ENCODE data around the gene NRXN2. TPM values are rescaled to one million over a fixed set of nuclear protein-coding genes. Genes with fewer than 3 reads are reported as not detected.

NRXN2 gene
- total and polyA plus RNA-seq, 2 donors (not counting 3 experiments of a cell fraction or from before 2014, with no cell fraction given), result not detected

DNA sequence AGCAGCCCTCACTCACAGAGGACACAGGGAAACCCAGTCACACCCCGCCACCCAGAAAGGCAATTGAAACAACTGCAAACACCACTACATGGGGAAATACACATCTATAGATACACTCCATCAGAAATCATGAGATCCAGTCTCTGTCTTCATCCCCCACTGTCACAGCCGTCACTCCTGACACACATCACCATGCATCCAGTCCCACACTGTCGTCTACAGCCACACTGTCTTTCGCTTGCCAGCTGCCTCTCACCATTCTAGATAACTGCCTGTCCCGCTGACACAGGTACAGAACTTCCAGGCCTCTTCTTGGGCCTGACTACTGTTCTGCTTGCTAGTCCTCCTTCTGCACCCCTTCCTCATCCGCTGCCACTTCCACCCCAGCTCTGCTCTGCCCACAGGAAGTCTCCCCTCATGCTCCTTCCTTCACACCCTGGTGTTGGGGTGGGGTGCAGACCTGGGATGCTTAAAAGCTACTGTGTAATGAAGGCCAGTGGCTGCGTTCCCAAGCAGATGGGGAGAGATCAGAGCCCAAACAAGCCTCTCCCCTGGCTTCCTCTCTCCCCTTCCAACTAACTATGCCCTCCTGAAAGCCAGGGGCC lies 89.3 kb downstream of the NRXN2 start:
- Histone ChIP-seq H3K4me3 (replicated peaks in 1 of 3; ENCODE audit: insufficient read depth in 1 of 3, low read depth in 1 of 3, low read length in 3 of 3) (no peak overlapping the region), H3K4me1 (ENCODE audit: control insufficient read depth, extremely low read depth, insufficient read depth, low read length) (no peaks in the 10 kb centered on the region), H3K9me1 (replicated peaks; ENCODE audit: control insufficient read depth, extremely low read depth, insufficient read depth, low read length) (no peaks in the 10 kb centered on the region), H3K27me3 (ENCODE audit: control insufficient read depth in 2 of 2, insufficient read depth in 2 of 2, low read length in 2 of 2) (peaks cover 10 to 13% of the 10 kb centered on the region in 2 experiments), H3K9me3 (replicated peaks; ENCODE audit: control insufficient read depth, insufficient read depth, low read length) (no peaks in the 10 kb centered on the region), H3K27ac (ENCODE audit: insufficient read depth, low read depth, low read length) (no peak overlapping the region), H3K36me3 (ENCODE audit: control insufficient read depth in 2 of 2, extremely low read depth in 1 of 2, insufficient read depth in 2 of 2, low read length in 2 of 2) (no peaks in the 10 kb centered on the region), H3K79me2 (ENCODE audit: control insufficient read depth, insufficient read depth, low read length) (no peaks in the 10 kb centered on the region), H3K9ac (replicated peaks; ENCODE audit: extremely low read depth, insufficient read depth, low read length) (no peak overlapping the region), H4K20me1 (replicated peaks; ENCODE audit: control insufficient read depth, extremely low read depth, insufficient read depth, low read length) (no peaks in the 10 kb centered on the region), H3K4me2 (ENCODE audit: insufficient read depth, low read length) (no peak overlapping the region), H2AFZ (ENCODE audit: low read depth, low read length) (no peak overlapping the region)
- POLR2A ChIA-PET, result no interaction called here
- intact Hi-C loops (cut with micrococcal nuclease) (no loop called here), dilution Hi-C loops (cut with MboI; ENCODE audit: extremely low pct_ligation_motif_present, low sequenced_read_pairs) (loop anchor here (25.0 kb wide), 1 partner anchor 121 kb away; no protein-coding TSS in a partner anchor)
- FAIRE-seq (no peak), DNase-seq (ENCODE audit: low read depth, low spot score) (no peak)
- BruUV-seq (replicated peaks), result no TSS peak
- CTCF ChIA-PET, result no interaction called here
- TF ChIP-seq, protein P1, sequence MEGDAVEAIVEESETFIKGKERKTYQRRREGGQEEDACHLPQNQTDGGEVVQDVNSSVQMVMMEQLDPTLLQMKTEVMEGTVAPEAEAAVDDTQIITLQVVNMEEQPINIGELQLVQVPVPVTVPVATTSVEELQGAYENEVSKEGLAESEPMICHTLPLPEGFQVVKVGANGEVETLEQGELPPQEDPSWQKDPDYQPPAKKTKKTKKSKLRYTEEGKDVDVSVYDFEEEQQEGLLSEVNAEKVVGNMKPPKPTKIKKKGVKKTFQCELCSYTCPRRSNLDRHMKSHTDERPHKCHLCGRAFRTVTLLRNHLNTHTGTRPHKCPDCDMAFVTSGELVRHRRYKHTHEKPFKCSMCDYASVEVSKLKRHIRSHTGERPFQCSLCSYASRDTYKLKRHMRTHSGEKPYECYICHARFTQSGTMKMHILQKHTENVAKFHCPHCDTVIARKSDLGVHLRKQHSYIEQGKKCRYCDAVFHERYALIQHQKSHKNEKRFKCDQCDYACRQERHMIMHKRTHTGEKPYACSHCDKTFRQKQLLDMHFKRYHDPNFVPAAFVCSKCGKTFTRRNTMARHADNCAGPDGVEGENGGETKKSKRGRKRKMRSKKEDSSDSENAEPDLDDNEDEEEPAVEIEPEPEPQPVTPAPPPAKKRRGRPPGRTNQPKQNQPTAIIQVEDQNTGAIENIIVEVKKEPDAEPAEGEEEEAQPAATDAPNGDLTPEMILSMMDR (IDR thresholded peaks at IDR 0.05; ENCODE audit: extremely low read depth in 1 of 2, insufficient read depth in 1 of 2, low read depth in 1 of 2, low read length in 2 of 2), result no peak
- TF ChIP-seq, protein P2, sequence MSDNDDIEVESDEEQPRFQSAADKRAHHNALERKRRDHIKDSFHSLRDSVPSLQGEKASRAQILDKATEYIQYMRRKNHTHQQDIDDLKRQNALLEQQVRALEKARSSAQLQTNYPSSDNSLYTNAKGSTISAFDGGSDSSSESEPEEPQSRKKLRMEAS (IDR thresholded peaks at IDR 0.05; ENCODE audit: insufficient read depth, insufficient read length), result no peak
- TF ChIP-seq GATA2 (IDR thresholded peaks at IDR 0.05; ENCODE audit: insufficient read depth, insufficient read length, low read depth, low read length) (no peak), POLR2AphosphoS5 (IDR thresholded peaks at IDR 0.05; ENCODE audit: insufficient read depth, low read depth, low read length) (no peak), MYC (IDR thresholded peaks at IDR 0.05; ENCODE audit: low read depth, low read length) (no peak), EZH2 (IDR thresholded peaks at IDR 0.05; ENCODE audit: borderline replicate concordance, low read depth, low read length, severe bottlenecking) (no peak), POLR2A (IDR thresholded peaks at IDR 0.05; ENCODE audit: low read depth, low read length) (no peak), FOS (IDR thresholded peaks at IDR 0.05; ENCODE audit: borderline replicate concordance, insufficient read depth, low read length) (no peak), JUN (IDR thresholded peaks at IDR 0.05; ENCODE audit: borderline replicate concordance, insufficient read depth, insufficient read length, low read depth) (no peak)

All from endothelial cell of umbilical vein (primary cell).